ENCODE measurements around the gene CRISPLD2. TPM values are rescaled to one million over a fixed set of nuclear protein-coding genes. Genes with fewer than 3 reads are reported as not detected.
A peak's percentile ranks its signal among the peaks of the same experiment; 100 is the strongest.

The CRISPLD2 gene
- polyA plus RNA-seq, 1 experiment, result 103 TPM

DNA sequence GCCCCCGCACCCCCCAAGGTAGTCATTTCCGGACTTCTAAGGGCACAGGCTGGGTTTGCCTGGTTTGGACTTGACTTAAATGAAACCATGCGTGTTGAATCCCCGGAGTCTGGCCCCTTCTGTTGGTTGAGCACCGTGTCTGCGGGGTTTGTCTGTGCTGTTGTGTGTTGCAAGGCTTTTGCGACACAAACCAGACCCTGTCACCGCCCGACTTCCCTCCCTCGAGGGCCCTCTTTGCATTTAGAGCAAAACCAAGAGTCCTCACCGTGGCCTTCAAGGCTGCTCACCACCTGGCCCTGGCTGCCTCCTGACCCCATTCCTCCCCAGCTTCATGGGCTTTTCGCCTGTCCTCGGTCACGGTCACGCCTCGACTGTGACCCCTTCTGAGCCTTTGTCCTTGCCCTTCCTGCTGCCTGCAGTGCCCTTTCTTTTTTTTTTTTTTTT is 7.4 kb downstream of the CRISPLD2 start:
- H3K4me3 ChIP-seq (ENCODE audit: low read depth, low read length), result no peak overlapping the region
- CTCF ChIA-PET, result no interaction called here
- H3K27me3 ChIP-seq (ENCODE audit: control insufficient read depth, insufficient read depth, low read length), result no peaks in the 10 kb centered on the region
- H3K9me3 ChIP-seq (ENCODE audit: control insufficient read depth, insufficient read depth, low read length), result no peaks in the 10 kb centered on the region
- POLR2A ChIA-PET, result interaction anchor here (0.6 to 1.9 kb wide), 3 partner anchors 13 to 348 kb away, joined by 5 to 6 read pairs (median 6); no protein-coding TSS in a partner anchor
- no peak for DNase-seq (ENCODE audit: low read depth, low spot score)
- peak overlapping the region; percentile 89 for H3K27ac ChIP-seq (ENCODE audit: low read depth, low read length)
- TF ChIP-seq, protein P1, sequence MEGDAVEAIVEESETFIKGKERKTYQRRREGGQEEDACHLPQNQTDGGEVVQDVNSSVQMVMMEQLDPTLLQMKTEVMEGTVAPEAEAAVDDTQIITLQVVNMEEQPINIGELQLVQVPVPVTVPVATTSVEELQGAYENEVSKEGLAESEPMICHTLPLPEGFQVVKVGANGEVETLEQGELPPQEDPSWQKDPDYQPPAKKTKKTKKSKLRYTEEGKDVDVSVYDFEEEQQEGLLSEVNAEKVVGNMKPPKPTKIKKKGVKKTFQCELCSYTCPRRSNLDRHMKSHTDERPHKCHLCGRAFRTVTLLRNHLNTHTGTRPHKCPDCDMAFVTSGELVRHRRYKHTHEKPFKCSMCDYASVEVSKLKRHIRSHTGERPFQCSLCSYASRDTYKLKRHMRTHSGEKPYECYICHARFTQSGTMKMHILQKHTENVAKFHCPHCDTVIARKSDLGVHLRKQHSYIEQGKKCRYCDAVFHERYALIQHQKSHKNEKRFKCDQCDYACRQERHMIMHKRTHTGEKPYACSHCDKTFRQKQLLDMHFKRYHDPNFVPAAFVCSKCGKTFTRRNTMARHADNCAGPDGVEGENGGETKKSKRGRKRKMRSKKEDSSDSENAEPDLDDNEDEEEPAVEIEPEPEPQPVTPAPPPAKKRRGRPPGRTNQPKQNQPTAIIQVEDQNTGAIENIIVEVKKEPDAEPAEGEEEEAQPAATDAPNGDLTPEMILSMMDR (IDR thresholded peaks at IDR 0.05; ENCODE audit: low read depth, low read length), result no peak

DNA sequence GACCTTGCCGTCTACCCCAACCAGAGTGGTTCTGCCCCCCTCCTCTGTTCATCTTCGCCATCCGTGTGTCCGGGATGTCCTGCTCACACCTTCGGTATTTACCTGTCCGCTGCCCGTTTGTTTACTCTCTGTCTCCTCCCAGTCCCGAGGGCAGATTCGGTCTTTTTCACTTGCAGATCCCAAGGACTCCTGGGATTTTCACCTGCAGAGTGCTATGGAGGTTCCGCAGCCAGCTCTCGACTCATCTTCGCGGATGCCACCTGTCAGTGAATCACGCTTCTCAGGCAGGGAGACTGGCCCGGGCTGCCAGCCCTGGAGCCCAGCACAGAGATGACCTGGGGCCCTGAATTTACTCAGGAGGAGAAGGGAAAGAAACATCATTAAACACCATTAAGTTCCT is 8.1 kb downstream of the CRISPLD2 start:
- H3K27me3 ChIP-seq (ENCODE audit: control insufficient read depth, insufficient read depth, low read length), result no peaks in the 10 kb centered on the region
- no peak for DNase-seq (ENCODE audit: low read depth, low spot score)
- TF ChIP-seq, protein P1 (IDR thresholded peaks at IDR 0.05; ENCODE audit: low read depth, low read length), result no peak
- ChIA-PET POLR2A (no interaction called here), CTCF (interaction anchor here (0.8 kb wide), 1 partner anchor 156 kb away, joined by 5 read pairs; no protein-coding TSS in a partner anchor)
- H3K27ac ChIP-seq (ENCODE audit: low read depth, low read length), result no peak overlapping the region
- no peak overlapping the region for H3K4me3 ChIP-seq (ENCODE audit: low read depth, low read length)
- no peaks in the 10 kb centered on the region for H3K9me3 ChIP-seq (ENCODE audit: control insufficient read depth, insufficient read depth, low read length)

GRCh38 chr16:84828322-84828721 is 8.5 kb downstream of the CRISPLD2 start:
- CTCF ChIA-PET, result interaction anchor here (0.8 to 0.9 kb wide), 2 partner anchors 74 to 156 kb away, joined by 3 to 5 read pairs; no protein-coding TSS in a partner anchor
- H3K27me3 ChIP-seq (ENCODE audit: control insufficient read depth, insufficient read depth, low read length), result no peaks in the 10 kb centered on the region
- H3K4me3 ChIP-seq (ENCODE audit: low read depth, low read length), result no peak overlapping the region
- no peak overlapping the region for H3K27ac ChIP-seq (ENCODE audit: low read depth, low read length)
- no peaks in the 10 kb centered on the region for H3K9me3 ChIP-seq (ENCODE audit: control insufficient read depth, insufficient read depth, low read length)
- DNase-seq (ENCODE audit: low read depth, low spot score), result no peak
- TF ChIP-seq, protein P1 (IDR thresholded peaks at IDR 0.05; ENCODE audit: low read depth, low read length), result no peak
- POLR2A ChIA-PET, result interaction anchor here (1.7 kb wide), 1 partner anchor 8 kb away, joined by 24 read pairs; the partner anchor contains the start of gene CRISPLD2

DNA sequence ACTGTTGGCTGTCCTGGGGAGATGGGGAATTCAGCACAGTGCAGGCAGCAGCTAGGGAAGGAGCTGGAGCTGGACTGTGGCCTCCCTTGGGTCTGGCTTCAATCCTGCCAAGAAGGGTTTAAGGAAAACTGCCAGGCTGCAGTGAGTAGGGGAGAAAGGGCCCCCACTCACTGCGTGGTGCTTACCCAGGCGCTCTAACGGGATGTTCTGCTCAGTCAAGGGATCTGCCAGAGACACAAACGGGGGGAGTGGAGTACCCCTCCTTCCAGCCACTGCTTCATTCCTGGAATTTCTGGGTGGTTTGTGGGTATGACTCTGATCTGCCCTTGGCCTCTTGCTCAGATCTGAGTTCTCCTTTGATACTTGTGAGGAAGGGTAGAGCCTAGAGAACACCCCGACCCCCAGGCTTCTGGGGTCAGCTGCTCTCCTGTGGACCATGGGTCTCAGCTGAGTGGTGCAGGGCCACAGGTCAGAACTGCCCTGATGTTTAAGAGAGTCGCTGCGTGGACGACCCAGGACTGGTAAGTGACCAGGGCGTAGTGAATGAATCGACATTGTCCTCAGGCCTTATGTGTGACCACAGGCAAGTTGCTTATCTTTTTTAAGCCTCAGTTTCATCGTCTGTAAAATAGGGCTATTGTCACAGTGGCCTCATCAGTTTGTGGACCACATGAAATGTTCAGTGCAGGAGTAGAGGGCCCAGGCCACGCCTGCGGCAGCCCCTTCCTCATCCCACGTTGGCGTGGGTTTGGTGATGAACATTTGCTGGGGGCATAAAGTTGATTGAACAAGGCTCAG is 9.6 kb downstream of the CRISPLD2 start:
- Histone ChIP-seq H3K27me3 (ENCODE audit: control insufficient read depth, insufficient read depth, low read length) (no peaks in the 10 kb centered on the region), H3K27ac (ENCODE audit: low read depth, low read length) (peak overlapping the region; percentile 47), H3K4me3 (ENCODE audit: low read depth, low read length) (no peak overlapping the region), H3K9me3 (ENCODE audit: control insufficient read depth, insufficient read depth, low read length) (no peaks in the 10 kb centered on the region; the same call in 1 of the 2 replicates)
- peak; percentile 79 for DNase-seq (ENCODE audit: low read depth, low spot score)
- TF ChIP-seq, protein P1 (IDR thresholded peaks at IDR 0.05; ENCODE audit: low read depth, low read length), result no peak
- ChIA-PET CTCF (interaction anchor here (0.9 to 1.7 kb wide), 2 partner anchors 75 to 142 kb away, joined by 3 to 5 read pairs; no protein-coding TSS in a partner anchor), POLR2A (interaction anchor here (0.7 to 1.7 kb wide), 2 partner anchors 9 to 25 kb away, joined by 3 to 24 read pairs; partner anchors contain the start of gene CRISPLD2)

Data from AG04450 (cell line).